ENCODE results near the gene CYP4F11.

DNA sequence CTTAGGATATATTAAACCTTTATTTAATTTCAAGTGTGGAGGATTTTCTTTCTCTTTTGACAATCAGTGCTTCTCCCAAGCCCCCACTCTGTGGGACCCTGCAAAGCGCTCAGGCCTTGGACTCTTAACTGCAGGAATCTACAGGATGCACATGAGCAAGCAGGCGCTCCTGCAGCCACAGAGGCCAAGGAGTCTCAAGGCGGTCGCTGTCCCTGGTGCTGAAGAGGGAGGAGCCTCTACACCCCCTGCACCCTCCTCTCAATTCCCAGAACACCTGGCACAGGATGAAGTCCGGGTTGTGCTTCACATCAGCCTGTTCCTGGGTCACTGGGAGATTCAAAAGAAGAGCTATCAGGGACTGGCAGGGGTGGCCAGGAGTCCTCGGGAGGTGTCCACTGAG lies 28.0 kb upstream of the CYP4F11 start:
- TF ChIP-seq, protein P1, sequence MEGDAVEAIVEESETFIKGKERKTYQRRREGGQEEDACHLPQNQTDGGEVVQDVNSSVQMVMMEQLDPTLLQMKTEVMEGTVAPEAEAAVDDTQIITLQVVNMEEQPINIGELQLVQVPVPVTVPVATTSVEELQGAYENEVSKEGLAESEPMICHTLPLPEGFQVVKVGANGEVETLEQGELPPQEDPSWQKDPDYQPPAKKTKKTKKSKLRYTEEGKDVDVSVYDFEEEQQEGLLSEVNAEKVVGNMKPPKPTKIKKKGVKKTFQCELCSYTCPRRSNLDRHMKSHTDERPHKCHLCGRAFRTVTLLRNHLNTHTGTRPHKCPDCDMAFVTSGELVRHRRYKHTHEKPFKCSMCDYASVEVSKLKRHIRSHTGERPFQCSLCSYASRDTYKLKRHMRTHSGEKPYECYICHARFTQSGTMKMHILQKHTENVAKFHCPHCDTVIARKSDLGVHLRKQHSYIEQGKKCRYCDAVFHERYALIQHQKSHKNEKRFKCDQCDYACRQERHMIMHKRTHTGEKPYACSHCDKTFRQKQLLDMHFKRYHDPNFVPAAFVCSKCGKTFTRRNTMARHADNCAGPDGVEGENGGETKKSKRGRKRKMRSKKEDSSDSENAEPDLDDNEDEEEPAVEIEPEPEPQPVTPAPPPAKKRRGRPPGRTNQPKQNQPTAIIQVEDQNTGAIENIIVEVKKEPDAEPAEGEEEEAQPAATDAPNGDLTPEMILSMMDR (conservative IDR thresholded peaks at IDR 0.05; ENCODE audit: low read depth in 2 of 2) = no peak
- TF ChIP-seq EZH2phosphoT487 (IDR thresholded peaks at IDR 0.05; ENCODE audit: unreplicated experiment) = no peak
- no peak for TF ChIP-seq EZH2 (IDR thresholded peaks at IDR 0.05; ENCODE audit: low read depth, unreplicated experiment)
- no peak for TF ChIP-seq POLR2AphosphoS5 (IDR thresholded peaks at IDR 0.05; ENCODE audit: low read depth)
- TF ChIP-seq, protein P2, sequence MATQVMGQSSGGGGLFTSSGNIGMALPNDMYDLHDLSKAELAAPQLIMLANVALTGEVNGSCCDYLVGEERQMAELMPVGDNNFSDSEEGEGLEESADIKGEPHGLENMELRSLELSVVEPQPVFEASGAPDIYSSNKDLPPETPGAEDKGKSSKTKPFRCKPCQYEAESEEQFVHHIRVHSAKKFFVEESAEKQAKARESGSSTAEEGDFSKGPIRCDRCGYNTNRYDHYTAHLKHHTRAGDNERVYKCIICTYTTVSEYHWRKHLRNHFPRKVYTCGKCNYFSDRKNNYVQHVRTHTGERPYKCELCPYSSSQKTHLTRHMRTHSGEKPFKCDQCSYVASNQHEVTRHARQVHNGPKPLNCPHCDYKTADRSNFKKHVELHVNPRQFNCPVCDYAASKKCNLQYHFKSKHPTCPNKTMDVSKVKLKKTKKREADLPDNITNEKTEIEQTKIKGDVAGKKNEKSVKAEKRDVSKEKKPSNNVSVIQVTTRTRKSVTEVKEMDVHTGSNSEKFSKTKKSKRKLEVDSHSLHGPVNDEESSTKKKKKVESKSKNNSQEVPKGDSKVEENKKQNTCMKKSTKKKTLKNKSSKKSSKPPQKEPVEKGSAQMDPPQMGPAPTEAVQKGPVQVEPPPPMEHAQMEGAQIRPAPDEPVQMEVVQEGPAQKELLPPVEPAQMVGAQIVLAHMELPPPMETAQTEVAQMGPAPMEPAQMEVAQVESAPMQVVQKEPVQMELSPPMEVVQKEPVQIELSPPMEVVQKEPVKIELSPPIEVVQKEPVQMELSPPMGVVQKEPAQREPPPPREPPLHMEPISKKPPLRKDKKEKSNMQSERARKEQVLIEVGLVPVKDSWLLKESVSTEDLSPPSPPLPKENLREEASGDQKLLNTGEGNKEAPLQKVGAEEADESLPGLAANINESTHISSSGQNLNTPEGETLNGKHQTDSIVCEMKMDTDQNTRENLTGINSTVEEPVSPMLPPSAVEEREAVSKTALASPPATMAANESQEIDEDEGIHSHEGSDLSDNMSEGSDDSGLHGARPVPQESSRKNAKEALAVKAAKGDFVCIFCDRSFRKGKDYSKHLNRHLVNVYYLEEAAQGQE (IDR thresholded peaks at IDR 0.05; ENCODE audit: unreplicated experiment) = no peak
- TF ChIP-seq JUNB (IDR thresholded peaks at IDR 0.05; ENCODE audit: unreplicated experiment) = no peak
- TF ChIP-seq, protein P3, sequence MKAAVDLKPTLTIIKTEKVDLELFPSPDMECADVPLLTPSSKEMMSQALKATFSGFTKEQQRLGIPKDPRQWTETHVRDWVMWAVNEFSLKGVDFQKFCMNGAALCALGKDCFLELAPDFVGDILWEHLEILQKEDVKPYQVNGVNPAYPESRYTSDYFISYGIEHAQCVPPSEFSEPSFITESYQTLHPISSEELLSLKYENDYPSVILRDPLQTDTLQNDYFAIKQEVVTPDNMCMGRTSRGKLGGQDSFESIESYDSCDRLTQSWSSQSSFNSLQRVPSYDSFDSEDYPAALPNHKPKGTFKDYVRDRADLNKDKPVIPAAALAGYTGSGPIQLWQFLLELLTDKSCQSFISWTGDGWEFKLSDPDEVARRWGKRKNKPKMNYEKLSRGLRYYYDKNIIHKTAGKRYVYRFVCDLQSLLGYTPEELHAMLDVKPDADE (IDR thresholded peaks at IDR 0.05) = no peak
- TF ChIP-seq ZNF462 (CRISPR knock-in tag; IDR thresholded peaks at IDR 0.05) = no peak

Data from GM23338 (cell line).